A549 (cell line): ENCODE measurements around the gene LAMA2.

Experiments used
- CBX2 ChIP-seq: fragments of 200-600 bp; sonication (generic); IDR thresholded peaks from 2 replicates; pipeline ENCODE4 v1.6.1; 2016; ENCODE audit warnings: low read depth, mild to moderate bottlenecking, borderline replicate concordance
- CBX8 ChIP-seq: fragments of 200-600 bp; sonication (generic); IDR thresholded peaks from 2 replicates; pipeline ENCODE4 v1.6.1; 2016
- CTCF ChIP-seq: fragments of >200 bp; sonication (Bioruptor Twin); formaldehyde crosslinking; IDR thresholded peaks from 3 replicates; pipeline ENCODE4 v1.5.1; 2016
- ESRRA ChIP-seq: fragments of 150-350 bp; IDR thresholded peaks from 2 replicates; pipeline ENCODE4 v1.6.1; 2014; ENCODE audit warnings: mild to moderate bottlenecking, low read length, borderline replicate concordance
- FOSL2 ChIP-seq, 2 experiments: fragments of 450-650 bp in 1 of 2; fragments of >200 bp in 1 of 2; sonication (Bioruptor Twin) in 1 of 2; formaldehyde crosslinking; IDR thresholded peaks; 2 replicates each; pipeline versions ENCODE4 v1.5.0 to v1.6.1; 2016 to 2020; ENCODE audit warnings: mild to moderate bottlenecking in 1 of 2, moderate library complexity in 1 of 2
- HOXB5 ChIP-seq: fragments of 250-450 bp; sonication (Bioruptor Pico); IDR thresholded peaks from 2 replicates; pipeline ENCODE4 v1.5.0; 2020; ENCODE audit warnings: mild to moderate bottlenecking, moderate library complexity
- KDM1A ChIP-seq: fragments of 200-600 bp; sonication (generic); IDR thresholded peaks from 2 replicates; pipeline ENCODE4 v1.6.1; 2016; ENCODE audit warnings: low read depth, mild to moderate bottlenecking
- MAX ChIP-seq: IDR thresholded peaks from 2 replicates; pipeline ENCODE4 v1.6.1; 2012
- MAZ ChIP-seq: fragments of 150-350 bp; IDR thresholded peaks from 2 replicates; pipeline ENCODE4 v1.6.1; 2014; ENCODE audit warnings: antibody characterized with exemption, low read depth, low read length, borderline replicate concordance
- NR3C1 ChIP-seq: fragments of >200 bp; sonication (Bioruptor Twin); formaldehyde crosslinking; IDR thresholded peaks from 3 replicates; pipeline ENCODE4 v1.6.1; 2017
- POLR2A ChIP-seq: IDR thresholded peaks from 2 replicates; pipeline ENCODE4 v1.6.1; 2012; ENCODE audit warnings: mild to moderate bottlenecking, low read length
- REST ChIP-seq: fragments of 200-600 bp; sonication (generic); IDR thresholded peaks from 2 replicates; pipeline ENCODE4 v1.6.1; 2016; ENCODE audit warnings: antibody characterized with exemption, mild to moderate bottlenecking, moderate library complexity
- RFX5 ChIP-seq: fragments of 450-650 bp; IDR thresholded peaks from 2 replicates; pipeline ENCODE4 v1.7.1; 2014; ENCODE audit warnings: antibody characterized with exemption, mild to moderate bottlenecking, moderate library complexity
- ZFP36 ChIP-seq: fragments of 450-650 bp; IDR thresholded peaks from 2 replicates; pipeline ENCODE4 v1.6.1; 2014; ENCODE audit warnings: borderline replicate concordance; ENCODE audit not compliant: partially characterized antibody

GRCh38 chr6:129369737-129370136, 486.8 kb downstream of the LAMA2 start:
- no peak for TF ChIP-seq CTCF
- no peak for TF ChIP-seq CBX2
- no peak for TF ChIP-seq KDM1A
- TF ChIP-seq POLR2A = no peak
- no peak for TF ChIP-seq MAX
- TF ChIP-seq RFX5 = no peak
- TF ChIP-seq REST = no peak
- no peak for TF ChIP-seq MAZ
- TF ChIP-seq CBX8 = no peak
- no peak for TF ChIP-seq NR3C1
- TF ChIP-seq ESRRA = no peak
- no peak for TF ChIP-seq HOXB5 (CRISPR knock-in tag)
- TF ChIP-seq ZFP36 = no peak
- TF ChIP-seq FOSL2 (IDR thresholded peaks at IDR 0.05) = no peak
- no peak for TF ChIP-seq FOSL2 (CRISPR knock-in tag; IDR thresholded peaks at IDR 0.05)
